Subcutaneous adipose tissue (tissue), 4 donors: ENCODE measurements around the gene NMU. TPM values are rescaled to one million over a fixed set of nuclear protein-coding genes. Genes with fewer than 3 reads are reported as not detected.

ENCODE experiments used
- CTCF ChIP-seq: fragments of 450-650 bp; IDR thresholded peaks from one replicate; pipeline ENCODE4 v1.5.1; 2016; ENCODE audit warnings: low read depth, mild to moderate bottlenecking, control low read depth, antibody characterized with exemption, moderate library complexity
- total RNA-seq, 4 donors: library from RNA; depleted of rRNA; stranded (reverse); fragments of >200 nt; gene quantifications; one replicate each; pipeline ENCODE4 v1.1.0, GENCODE V29; 2016

The NMU gene
- total RNA-seq, 4 donors from 2014 or later: not detected

DNA sequence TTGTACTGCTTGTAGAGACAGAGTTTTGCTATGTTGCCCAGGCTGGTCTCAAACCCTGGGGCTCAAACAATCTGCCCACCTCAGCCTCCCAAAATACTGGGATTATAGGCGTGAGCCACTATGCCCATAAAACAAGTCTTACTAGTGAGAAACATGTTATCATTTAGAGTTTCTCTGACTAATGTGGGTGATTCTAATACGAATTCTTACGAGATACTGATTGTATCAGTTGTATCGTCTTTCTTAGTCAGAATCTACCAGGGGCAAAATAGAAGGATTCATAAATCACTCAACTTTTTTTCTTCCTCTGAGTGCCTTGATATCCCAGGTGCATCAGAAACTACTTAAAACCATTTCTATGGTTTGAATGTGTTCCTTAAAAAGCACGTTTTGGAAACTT, 14.4 kb upstream of the NMU start:
- TF ChIP-seq CTCF: no peak

- TF ChIP-seq CTCF: no peak
Measured at GRCh38 chr4:55637272-55637820, 1.2 kb upstream of the NMU start.

GRCh38 chr4:55636656-55636999, 530 bp upstream of the NMU start:
- TF ChIP-seq CTCF: no peak

- TF ChIP-seq CTCF: no peak
Measured at GRCh38 chr4:55635282-55635681, 816 bp downstream of the NMU start.

- no peak for TF ChIP-seq CTCF
Measured at GRCh38 chr4:55634417-55635128, 1.5 kb downstream of the NMU start.

GRCh38 chr4:55633903-55634302, 2.2 kb downstream of the NMU start:
- no peak for TF ChIP-seq CTCF

DNA sequence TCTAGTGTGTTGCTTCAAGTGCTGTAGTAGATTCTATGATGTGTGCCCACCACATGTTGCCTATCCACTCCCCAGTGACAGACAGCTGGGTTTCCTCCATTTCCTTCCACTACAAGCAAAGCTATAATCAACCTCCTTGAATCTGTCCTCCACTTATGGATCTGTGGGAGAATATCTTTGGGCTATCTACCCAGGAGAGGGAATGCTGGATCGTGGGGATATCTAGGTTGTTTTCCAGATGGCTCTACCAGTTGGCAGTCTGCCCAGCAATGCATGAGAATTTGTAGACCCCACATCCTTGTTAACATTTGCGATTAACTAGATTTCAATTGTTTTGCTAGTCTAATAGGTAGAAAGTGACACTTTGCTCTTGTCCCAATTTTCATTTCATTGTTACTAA, 10.3 kb downstream of the NMU start:
- no peak for TF ChIP-seq CTCF
